Measurements from ENCODE around the gene FCRLA.
"Not testable (repeated sequence)": the region's sequence is repeated elsewhere in the genome, so short reads cannot be mapped to it uniquely, and the experiment has no call there.

FCRLA gene

GRCh38 chr1:161723459-161724141 lies 16.6 kb downstream of the FCRLA start:
- no peak for DNase-seq (ENCODE audit: extremely low spot score)
- TF ChIP-seq CTCF (IDR thresholded peaks at IDR 0.05; ENCODE audit: control extremely low read depth, extremely low read depth, low read depth, missing control alignments) = no peak
- POLR2A ChIA-PET = interaction anchor here (0.5 kb wide), 1 partner anchor 216 kb away, joined by 9 read pairs; no protein-coding TSS in a partner anchor
- CTCF ChIA-PET = interaction anchor here (1.4 to 2.5 kb wide), 3 partner anchors 8 to 14 kb away, joined by 4 to 19 read pairs (median 5); no protein-coding TSS in a partner anchor

GRCh38 chr1:161725258-161725907 lies 18.4 kb downstream of the FCRLA start:
- ChIA-PET POLR2A (interaction anchor here (0.7 to 1.0 kb wide), 2 partner anchors 17 to 21 kb away, joined by 3 read pairs; no protein-coding TSS in a partner anchor), CTCF (interaction anchor here (1.2 to 6.1 kb wide), 9 partner anchors 9 to 241 kb away, joined by 3 to 55 read pairs (median 8); partner anchors contain the start of genes DUSP12 and FCRLA)
- DNase-seq (ENCODE audit: extremely low spot score) = not testable (repeated sequence)

- peak; percentile 37 for DNase-seq (ENCODE audit: extremely low spot score)
- ChIA-PET POLR2A (interaction anchor here (0.7 to 1.0 kb wide), 2 partner anchors 18 to 21 kb away, joined by 3 read pairs; no protein-coding TSS in a partner anchor), CTCF (interaction anchor here (1.0 to 6.1 kb wide), 11 partner anchors 9 to 241 kb away, joined by 3 to 55 read pairs (median 6); partner anchors contain the start of genes DUSP12 and FCRLA)
- TF ChIP-seq CTCF (IDR thresholded peaks at IDR 0.05; ENCODE audit: control extremely low read depth, extremely low read depth, low read depth, missing control alignments) = no peak
These were observed 19.0 kb downstream of the FCRLA start for GRCh38 chr1:161725908-161726472.

- peak; percentile 89 for DNase-seq (ENCODE audit: extremely low spot score)
- CTCF ChIA-PET = interaction anchor here (1.0 to 6.1 kb wide), 11 partner anchors 10 to 242 kb away, joined by 3 to 55 read pairs (median 6); partner anchors contain the start of genes DUSP12 and FCRLA
- no peak for TF ChIP-seq CTCF (IDR thresholded peaks at IDR 0.05; ENCODE audit: control extremely low read depth, extremely low read depth, low read depth, missing control alignments)
- POLR2A ChIA-PET = interaction anchor here (1.0 kb wide), 1 partner anchor 18 kb away, joined by 3 read pairs; no protein-coding TSS in a partner anchor
These were observed 19.6 kb downstream of the FCRLA start for GRCh38 chr1:161726473-161727255.

- peak; percentile 26 for DNase-seq (ENCODE audit: extremely low spot score)
- POLR2A ChIA-PET = no interaction called here
- CTCF ChIA-PET = interaction anchor here (1.0 to 6.1 kb wide), 7 partner anchors 11 to 240 kb away, joined by 3 to 55 read pairs (median 12); partner anchors contain the start of genes DUSP12 and FCRLA
- TF ChIP-seq CTCF (IDR thresholded peaks at IDR 0.05; ENCODE audit: control extremely low read depth, extremely low read depth, low read depth, missing control alignments) = no peak
These were observed 20.4 kb downstream of the FCRLA start for GRCh38 chr1:161727256-161727924.
